Middle frontal gyrus (tissue), 1 donor: Measurements from ENCODE around the gene YKT6.
"Not testable (repeated sequence)": the region's sequence is repeated elsewhere in the genome, so short reads cannot be mapped to it uniquely, and the experiment has no call there.

Experiments used
- DNase-seq: peaks from one replicate; pipeline ENCODE4 v3.0.0-alpha.2; 2015; ENCODE audit warnings: low spot score; ENCODE audit errors: extremely low spot score

Gene YKT6

GRCh38 chr7:44200699-44201461 lies at the start of gene YKT6:
Gene YKT6 (plus strand): TSS chr7:44200978. CDS start chr7:44201136, 158 bp downstream.
- DNase-seq = peak; percentile 89

DNA sequence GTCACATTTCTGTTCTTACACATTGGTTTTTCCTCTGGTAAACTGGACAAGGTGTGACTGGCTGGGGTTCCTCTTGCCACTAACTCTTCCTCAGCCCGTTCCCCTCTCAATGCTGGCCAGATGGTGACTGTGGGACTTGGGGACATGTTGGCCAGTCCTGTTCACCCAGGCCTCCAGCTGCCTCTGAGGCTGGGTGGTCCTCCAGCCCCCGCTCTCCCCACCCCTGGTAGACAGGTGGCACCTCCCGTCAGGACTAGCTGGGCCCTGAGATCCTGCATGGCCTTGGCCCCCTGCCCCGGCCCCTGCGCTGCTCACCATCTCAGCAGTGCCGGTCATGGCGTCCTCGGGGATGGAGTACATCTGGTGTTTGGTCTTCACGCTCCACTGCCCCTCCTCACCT lies 48.8 kb upstream of the YKT6 start:
- DNase-seq = no peak

DNA sequence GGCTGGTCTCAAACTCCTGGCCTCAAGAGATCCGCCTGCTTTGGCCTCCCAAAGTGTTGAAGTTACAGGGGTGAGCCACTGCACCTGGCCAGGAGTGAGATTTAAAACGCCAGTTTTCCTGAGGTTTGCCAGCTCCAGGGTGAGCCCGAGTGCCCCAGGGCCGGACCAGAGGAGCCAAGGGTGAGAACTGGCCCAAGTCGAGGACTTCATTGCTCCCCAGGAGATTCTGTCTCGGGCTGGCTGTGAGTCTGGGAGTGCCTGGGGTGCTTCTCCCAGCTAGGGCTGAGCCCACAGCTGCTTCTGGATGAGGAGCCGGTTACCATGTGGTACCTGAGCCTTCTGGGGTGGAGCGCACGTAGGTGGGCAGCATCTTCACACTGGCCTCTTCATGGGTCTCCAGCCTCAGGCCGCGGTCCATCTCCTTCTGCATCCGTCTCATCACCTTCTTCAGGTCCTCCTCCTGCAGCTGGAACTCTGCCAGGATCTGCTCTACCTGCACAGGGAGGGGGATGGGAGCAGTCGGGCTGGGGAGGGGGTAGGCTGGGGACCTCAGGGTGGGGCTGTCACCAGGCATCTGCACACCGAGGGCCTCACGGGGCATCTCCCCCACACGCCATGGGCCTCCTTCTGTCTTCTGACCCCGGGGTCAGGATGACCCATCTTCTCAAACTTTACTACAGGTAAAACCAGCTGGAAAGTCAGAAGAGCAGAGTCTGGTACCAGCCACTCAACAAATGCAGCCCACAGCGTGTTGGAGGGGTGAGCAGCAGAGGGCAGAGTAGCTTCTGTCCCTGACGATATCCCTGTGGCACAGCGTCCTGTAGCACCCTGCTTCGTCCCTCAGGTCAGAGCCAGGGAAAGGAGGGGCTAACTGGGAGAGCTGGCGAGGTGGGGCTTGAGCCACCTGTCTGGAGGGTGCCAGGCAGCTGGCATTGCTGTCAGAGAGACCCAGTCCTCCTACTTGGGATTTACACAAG lies 47.5 kb upstream of the YKT6 start:
- no peak for DNase-seq

GRCh38 chr7:44153948-44154335 lies 46.8 kb upstream of the YKT6 start:
- no peak for DNase-seq

- DNase-seq = no peak
Measured at GRCh38 chr7:44154703-44155102, 46.1 kb upstream of the YKT6 start.

DNA sequence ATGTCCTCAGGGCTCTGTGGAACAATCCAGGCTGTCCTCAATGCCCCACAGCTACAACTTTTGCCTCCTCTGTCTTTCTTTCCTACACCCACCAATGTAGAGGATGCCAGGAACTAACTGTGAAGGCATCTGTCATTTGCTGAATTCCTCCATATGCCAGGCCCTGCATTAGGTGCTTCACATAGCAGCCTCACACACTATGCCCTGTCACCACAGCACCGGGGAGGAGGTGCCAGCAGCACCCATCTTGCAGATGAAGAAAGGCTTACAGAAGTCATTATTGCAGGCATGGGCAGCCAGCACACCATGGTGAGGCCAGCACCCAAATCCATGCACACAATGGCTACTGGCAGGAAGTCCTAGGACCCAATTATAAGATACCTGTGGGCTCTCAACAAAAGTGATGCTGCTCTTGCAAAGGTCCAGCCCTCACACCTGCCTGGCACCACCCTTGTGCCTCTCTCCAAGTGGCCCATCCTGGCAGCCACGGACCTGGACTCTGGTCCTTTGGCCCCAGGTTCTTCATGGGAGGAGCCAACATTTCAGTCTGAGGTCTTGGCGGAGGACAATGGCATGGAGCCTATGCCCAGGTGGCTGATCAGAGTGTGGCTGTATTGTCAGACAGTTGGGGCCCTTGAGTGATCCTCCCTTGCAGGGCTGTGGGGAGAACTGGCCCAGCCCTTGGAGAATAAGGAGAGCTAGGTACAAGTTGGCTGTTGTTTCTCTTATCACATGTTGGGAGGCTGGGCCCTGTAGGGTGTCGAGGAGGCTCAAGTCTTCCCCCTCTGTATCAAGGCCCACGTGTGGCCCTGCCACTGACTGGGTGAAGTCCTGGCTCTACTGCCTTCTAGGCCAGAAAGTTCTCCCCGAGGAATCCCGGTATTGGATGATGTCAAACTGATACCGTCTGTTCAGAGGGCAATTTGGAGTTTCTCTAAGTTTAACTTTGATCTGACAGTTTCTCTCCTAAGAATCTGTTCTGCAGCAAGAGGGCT lies 45.3 kb upstream of the YKT6 start:
- no peak for DNase-seq

- DNase-seq = no peak
Measured at GRCh38 chr7:44156453-44157010, 44.2 kb upstream of the YKT6 start.

DNA sequence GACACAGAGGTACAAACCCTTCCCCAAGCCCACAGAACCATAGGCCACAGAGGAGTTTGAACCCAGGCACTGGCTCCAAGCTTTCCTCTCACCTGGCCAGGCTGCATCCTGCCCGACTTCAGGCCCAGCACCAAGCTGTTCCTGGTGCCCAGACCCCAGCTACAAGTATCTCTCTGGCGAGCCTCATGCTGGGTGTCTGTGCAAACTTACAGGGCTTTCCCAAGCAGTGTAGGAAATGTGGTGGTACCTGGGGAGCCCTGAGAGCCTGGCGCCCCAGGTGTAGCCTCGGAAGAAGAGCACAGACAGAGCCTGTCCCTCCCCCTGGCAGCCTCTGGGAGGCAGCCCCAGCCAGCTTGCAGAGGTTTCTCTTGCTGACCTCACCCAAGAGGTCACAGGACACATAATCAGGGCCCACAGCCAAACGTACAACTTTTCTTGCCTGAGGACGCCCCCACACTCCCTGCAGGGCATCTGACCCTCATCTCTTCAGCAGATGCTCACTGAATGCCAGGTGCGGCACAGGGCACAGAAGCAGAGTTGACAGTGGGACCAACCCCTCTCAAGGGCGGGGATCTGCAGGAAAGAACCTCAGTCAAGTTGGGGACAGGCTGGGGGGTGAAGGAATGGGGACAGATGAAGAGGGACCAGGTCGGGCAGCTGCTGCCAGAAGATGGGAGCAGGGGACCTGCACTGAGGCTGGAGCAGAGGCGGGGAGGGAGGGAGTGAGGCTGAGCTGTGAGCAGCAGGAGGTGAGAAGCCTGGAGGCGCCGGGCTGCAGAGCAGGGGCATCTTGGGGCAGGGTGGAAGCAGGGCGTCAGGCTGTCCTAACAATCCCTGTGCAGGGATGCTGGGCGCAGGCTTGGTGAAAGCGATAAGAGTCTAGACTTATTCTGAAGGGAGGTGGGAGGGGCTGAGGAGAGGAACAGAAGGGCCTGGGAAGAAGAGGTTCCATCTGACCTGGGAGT lies 43.4 kb upstream of the YKT6 start:
- DNase-seq = no peak

DNA sequence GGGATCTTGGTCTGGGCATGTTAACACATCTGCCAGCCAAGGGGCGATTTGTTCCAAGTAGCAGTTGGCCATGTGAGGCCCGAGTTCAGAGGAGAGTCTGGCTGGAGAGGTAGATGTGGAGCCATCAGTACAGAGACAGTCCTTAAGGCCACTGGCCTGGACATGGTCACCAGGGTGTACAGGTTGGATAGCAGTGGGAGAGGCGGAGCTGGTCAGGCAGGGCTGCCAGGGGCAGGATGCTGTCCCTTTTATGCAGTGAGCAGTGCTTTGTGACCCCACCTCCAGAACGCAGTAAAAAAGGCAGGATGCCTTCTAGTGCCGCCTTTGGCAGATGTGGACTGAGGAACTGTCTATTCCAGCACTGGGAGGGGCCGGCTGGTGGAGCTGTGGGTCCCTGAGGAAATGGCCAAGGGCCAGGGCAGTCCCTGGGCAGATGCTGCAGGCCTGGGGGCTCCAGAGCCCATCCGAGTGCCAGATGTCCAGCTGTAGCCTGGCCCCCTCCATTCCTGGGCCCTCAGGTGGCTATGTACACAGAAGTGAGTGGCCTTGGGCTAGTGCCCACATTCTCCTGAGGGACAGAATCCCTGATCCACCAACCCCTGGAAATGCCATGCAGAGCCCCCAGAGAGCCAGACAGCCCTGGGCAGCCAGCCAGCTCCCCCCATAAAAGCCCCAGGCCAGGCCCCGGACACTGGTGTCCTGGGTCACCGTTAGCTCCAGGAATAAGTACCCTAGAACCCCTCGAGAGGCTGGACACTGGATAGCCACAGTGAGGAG lies 42.5 kb upstream of the YKT6 start:
- no peak for DNase-seq

DNA sequence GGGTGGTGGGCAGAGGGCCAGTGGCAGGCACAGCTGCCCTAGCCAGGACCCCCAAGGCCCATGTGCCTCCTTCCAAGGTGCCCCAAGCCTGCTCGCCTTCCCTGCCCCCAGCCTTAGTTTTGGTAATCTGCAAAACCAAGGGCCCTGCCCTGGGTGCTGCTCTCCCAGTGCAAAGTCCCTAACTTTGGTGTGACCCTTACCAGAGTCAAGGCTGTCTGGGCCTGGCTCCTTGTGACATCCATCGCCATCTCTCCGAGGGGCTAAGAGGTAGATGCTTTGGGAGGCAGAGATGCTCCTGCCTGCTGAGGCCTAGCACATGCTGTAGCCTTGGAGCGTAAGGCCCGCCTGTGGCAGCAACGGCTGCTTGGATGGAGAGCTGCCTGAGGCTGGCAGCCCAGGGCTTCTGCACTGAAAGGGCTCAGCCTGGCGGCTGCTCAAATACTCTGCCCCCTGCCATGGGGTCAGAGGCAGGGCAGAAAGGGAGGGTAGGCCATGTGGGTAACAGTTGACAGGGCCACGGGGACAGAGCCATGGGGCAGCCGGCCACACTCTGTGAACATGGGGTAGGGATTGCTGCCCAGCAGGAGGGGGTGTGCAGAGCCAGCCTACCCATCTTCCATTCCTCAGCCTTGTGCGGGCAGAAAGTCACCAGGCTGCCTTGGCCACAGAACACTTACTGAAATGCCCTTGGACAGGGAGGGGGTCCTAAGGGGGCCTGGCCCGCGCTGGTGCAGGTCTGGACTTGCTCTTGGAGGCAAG lies 41.7 kb upstream of the YKT6 start:
- no peak for DNase-seq

- DNase-seq = no peak
Measured at GRCh38 chr7:44159824-44160630, 40.8 kb upstream of the YKT6 start.

GRCh38 chr7:44161371-44161770 lies 39.4 kb upstream of the YKT6 start:
- DNase-seq = no peak

DNA sequence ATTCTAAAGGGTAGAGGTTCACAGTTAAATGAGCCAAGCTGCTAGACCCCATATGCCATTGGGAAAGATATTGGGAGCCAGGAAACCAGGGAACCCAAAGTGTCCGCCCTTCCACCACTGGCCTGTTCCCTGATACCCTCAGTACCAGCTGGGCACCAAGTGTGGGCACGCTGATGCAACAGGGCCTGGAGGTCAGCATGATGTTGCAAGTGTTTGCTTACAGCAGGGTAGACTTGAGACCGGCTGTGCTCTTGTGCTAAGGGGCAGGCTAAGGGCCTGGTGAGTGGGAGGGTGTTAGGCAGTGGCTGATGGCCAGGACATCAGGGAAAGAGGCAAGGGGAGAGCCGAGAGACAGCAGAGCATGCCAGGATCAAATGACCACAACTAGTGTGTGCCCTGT lies 38.6 kb upstream of the YKT6 start:
- no peak for DNase-seq

GRCh38 chr7:44162785-44163395 lies 37.9 kb upstream of the YKT6 start:
- DNase-seq = no peak

DNA sequence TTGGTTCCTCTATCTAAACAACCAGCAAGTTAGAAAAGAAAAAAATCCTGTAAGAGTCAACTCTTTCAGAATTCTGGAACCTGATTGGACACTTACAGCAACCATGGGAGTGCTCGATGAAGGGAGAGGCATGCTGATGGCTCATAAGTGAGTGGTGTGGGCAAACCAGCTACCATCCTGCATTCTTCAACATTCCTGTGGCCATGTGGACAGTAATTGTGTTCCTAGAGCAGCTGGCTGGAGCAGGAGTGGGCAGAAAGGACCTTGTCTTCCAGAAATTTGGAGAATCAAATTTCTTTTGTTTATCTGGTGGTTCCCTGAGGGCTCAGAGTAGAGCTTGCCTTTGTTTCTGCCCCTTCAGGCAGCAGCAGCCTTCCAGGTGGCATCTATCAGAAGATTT lies 37.2 kb upstream of the YKT6 start:
- DNase-seq = no peak

DNA sequence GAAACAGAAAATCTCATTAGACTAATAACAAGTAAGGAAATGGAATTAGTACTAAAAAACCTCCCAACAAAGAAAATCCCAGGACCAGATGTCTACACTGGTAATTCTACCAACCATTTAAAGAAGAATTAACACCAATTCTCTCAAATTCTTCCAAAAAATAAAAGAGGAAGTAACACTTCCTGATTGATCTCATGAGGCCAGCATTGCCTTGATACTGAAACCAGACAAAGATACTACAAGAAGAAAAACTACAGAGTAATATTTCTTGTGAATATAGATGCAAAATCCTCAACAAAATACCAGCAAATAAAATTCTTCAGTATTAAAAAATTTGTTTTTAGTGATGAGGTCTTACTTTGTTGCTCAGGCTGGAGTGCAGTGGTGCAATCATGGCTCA lies 32.9 kb upstream of the YKT6 start:
- no peak for DNase-seq

- not testable (repeated sequence) for DNase-seq
Measured at GRCh38 chr7:44171901-44172300, 28.9 kb upstream of the YKT6 start.
